Measurements from ENCODE around the gene MPPED1.

Gene MPPED1

GRCh38 chr22:43391306-43391705, 20.5 kb upstream of the MPPED1 start:
- no peak for DNase-seq (ENCODE audit: low read depth)

GRCh38 chr22:43392385-43392989, 19.3 kb upstream of the MPPED1 start:
- no peak for DNase-seq (ENCODE audit: low read depth)
- no peak overlapping the region for H3K4me3 ChIP-seq (ENCODE audit: control insufficient read depth, low read depth, low read length)
- TF ChIP-seq, protein P1, sequence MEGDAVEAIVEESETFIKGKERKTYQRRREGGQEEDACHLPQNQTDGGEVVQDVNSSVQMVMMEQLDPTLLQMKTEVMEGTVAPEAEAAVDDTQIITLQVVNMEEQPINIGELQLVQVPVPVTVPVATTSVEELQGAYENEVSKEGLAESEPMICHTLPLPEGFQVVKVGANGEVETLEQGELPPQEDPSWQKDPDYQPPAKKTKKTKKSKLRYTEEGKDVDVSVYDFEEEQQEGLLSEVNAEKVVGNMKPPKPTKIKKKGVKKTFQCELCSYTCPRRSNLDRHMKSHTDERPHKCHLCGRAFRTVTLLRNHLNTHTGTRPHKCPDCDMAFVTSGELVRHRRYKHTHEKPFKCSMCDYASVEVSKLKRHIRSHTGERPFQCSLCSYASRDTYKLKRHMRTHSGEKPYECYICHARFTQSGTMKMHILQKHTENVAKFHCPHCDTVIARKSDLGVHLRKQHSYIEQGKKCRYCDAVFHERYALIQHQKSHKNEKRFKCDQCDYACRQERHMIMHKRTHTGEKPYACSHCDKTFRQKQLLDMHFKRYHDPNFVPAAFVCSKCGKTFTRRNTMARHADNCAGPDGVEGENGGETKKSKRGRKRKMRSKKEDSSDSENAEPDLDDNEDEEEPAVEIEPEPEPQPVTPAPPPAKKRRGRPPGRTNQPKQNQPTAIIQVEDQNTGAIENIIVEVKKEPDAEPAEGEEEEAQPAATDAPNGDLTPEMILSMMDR (IDR thresholded peaks at IDR 0.05; ENCODE audit: control insufficient read depth, insufficient read depth, low read depth, low read length, missing control alignments) = no peak

More at GRCh38 chr22:43391306-43391705, 20.5 kb upstream of the MPPED1 start:
- TF ChIP-seq, protein P1 (IDR thresholded peaks at IDR 0.05; ENCODE audit: control insufficient read depth, insufficient read depth, low read depth, low read length, missing control alignments) = no peak
- H3K4me3 ChIP-seq (ENCODE audit: control insufficient read depth, low read depth, low read length) = no peak overlapping the region

- TF ChIP-seq, protein P1 (IDR thresholded peaks at IDR 0.05; ENCODE audit: control insufficient read depth, insufficient read depth, low read depth, low read length, missing control alignments) = no peak
- H3K4me3 ChIP-seq (ENCODE audit: control insufficient read depth, low read depth, low read length) = no peak overlapping the region
- no peak for DNase-seq (ENCODE audit: low read depth)
These were observed 18.5 kb upstream of the MPPED1 start for GRCh38 chr22:43393132-43393843.

GRCh38 chr22:43393844-43394474, 17.9 kb upstream of the MPPED1 start:
- no peak for DNase-seq (ENCODE audit: low read depth)
- H3K4me3 ChIP-seq (ENCODE audit: control insufficient read depth, low read depth, low read length) = no peak overlapping the region
- TF ChIP-seq, protein P1 (IDR thresholded peaks at IDR 0.05; ENCODE audit: control insufficient read depth, insufficient read depth, low read depth, low read length, missing control alignments) = no peak

GRCh38 chr22:43395086-43395695, 16.6 kb upstream of the MPPED1 start:
- H3K4me3 ChIP-seq (ENCODE audit: control insufficient read depth, low read depth, low read length) = no peak overlapping the region
- TF ChIP-seq, protein P1 (IDR thresholded peaks at IDR 0.05; ENCODE audit: control insufficient read depth, insufficient read depth, low read depth, low read length, missing control alignments) = no peak
- no peak for DNase-seq (ENCODE audit: low read depth)

- DNase-seq (ENCODE audit: low read depth) = no peak
- TF ChIP-seq, protein P1 (IDR thresholded peaks at IDR 0.05; ENCODE audit: control insufficient read depth, insufficient read depth, low read depth, low read length, missing control alignments) = no peak
- H3K4me3 ChIP-seq (ENCODE audit: control insufficient read depth, low read depth, low read length) = no peak overlapping the region
These were observed 15.4 kb upstream of the MPPED1 start for GRCh38 chr22:43396321-43396933.
